ENCODE data around the gene NFU1. TPM values are rescaled to one million over a fixed set of nuclear protein-coding genes. Genes with fewer than 3 reads are reported as not detected.

Gene NFU1
- total RNA-seq, 1 experiment from 2014 or later: 38.2 TPM

- Histone ChIP-seq H3K4me3 (replicated peaks in 1 of 2; ENCODE audit: low read depth in 1 of 2, low read length in 2 of 2) (no peak overlapping the region), H3K9ac (ENCODE audit: low read length) (no peak overlapping the region), H2AFZ (ENCODE audit: low read depth, low read length, poor library complexity, severe bottlenecking) (no peak overlapping the region), H3K9me3 (ENCODE audit: control insufficient read depth in 1 of 2, insufficient read depth in 1 of 2, low read depth in 1 of 2, low read length in 2 of 2) (no peaks in the 10 kb centered on the region), H3K27ac (ENCODE audit: low read depth, low read length) (no peak overlapping the region), H3K4me1 (ENCODE audit: control insufficient read depth in 1 of 2, insufficient read depth in 2 of 2, low read length in 2 of 2) (no peaks in the 10 kb centered on the region), H3K27me3 (ENCODE audit: insufficient read depth, low read length) (no peaks in the 10 kb centered on the region), H3K4me2 (ENCODE audit: low read length) (no peak overlapping the region), H3K79me2 (ENCODE audit: insufficient read depth, low read length) (no peaks in the 10 kb centered on the region), H3K9me2 (ENCODE audit: insufficient read depth) (no peaks in the 10 kb centered on the region), H4K20me1 (ENCODE audit: insufficient read depth) (no peaks in the 10 kb centered on the region), H3K36me3 (ENCODE audit: control insufficient read depth in 1 of 2, insufficient read depth in 2 of 2, low read length in 2 of 2) (no peaks in the 10 kb centered on the region)
- ChIA-PET POLR2A (no interaction called here), CTCF (no interaction called here), RAD21 (ENCODE audit: low non-redundant PET in 1 of 2, low total read pairs in 2 of 2, uncharacterized antibody in 2 of 2, unreplicated experiment in 2 of 2) (no interaction called here)
- DNase-seq (ENCODE audit: low read depth, low spot score) (no peak), ATAC-seq (no peak)
- no peak for TF ChIP-seq YY1 (IDR thresholded peaks at IDR 0.05; ENCODE audit: extremely low read depth, insufficient replicate concordance, low read depth, low read length)
- no peak for TF ChIP-seq EZH2phosphoT487 (IDR thresholded peaks at IDR 0.05; ENCODE audit: borderline replicate concordance)
- no peak for TF ChIP-seq EZH2 (IDR thresholded peaks at IDR 0.05)
- TF ChIP-seq ZNF274 (IDR thresholded peaks at IDR 0.05; ENCODE audit: low read depth, low read length): no peak
- no peak for TF ChIP-seq SP1 (IDR thresholded peaks at IDR 0.05; ENCODE audit: low read depth)
- no peak for TF ChIP-seq CBX3 (IDR thresholded peaks at IDR 0.05; ENCODE audit: low read depth)
- no peak for TF ChIP-seq POLR2A (IDR thresholded peaks at IDR 0.05; ENCODE audit: borderline replicate concordance, extremely low read depth, insufficient read depth, insufficient read length)
- no TSS peak for BruUV-seq (replicated peaks)
- intact Hi-C loops (cut with micrococcal nuclease): no loop called here
Observed at GRCh38 chr2:69453475-69454129, 16.4 kb upstream of the NFU1 start.

GRCh38 chr2:69452687-69453086 lies 15.5 kb upstream of the NFU1 start:
- intact Hi-C loops (cut with micrococcal nuclease): no loop called here
- H3K79me2 ChIP-seq (ENCODE audit: insufficient read depth, low read length): no peaks in the 10 kb centered on the region
- H3K9ac ChIP-seq (ENCODE audit: low read length): no peak overlapping the region
- ChIA-PET RAD21 (ENCODE audit: low non-redundant PET in 1 of 2, low total read pairs in 2 of 2, uncharacterized antibody in 2 of 2, unreplicated experiment in 2 of 2) (no interaction called here), CTCF (no interaction called here), POLR2A (no interaction called here)
- DNase-seq (ENCODE audit: low read depth, low spot score) (no peak), ATAC-seq (no peak)
- no peak overlapping the region for H3K4me2 ChIP-seq (ENCODE audit: low read length)
- no peaks in the 10 kb centered on the region for H3K27me3 ChIP-seq (ENCODE audit: insufficient read depth, low read length)
- no peaks in the 10 kb centered on the region for H3K4me1 ChIP-seq (ENCODE audit: control insufficient read depth in 1 of 2, insufficient read depth in 2 of 2, low read length in 2 of 2)
- BruUV-seq (replicated peaks): no TSS peak
- H3K4me3 ChIP-seq (replicated peaks in 1 of 2; ENCODE audit: low read depth in 1 of 2, low read length in 2 of 2): no peak overlapping the region
- no peak overlapping the region for H2AFZ ChIP-seq (ENCODE audit: low read depth, low read length, poor library complexity, severe bottlenecking)
- H3K36me3 ChIP-seq (ENCODE audit: control insufficient read depth in 1 of 2, insufficient read depth in 2 of 2, low read length in 2 of 2): no peaks in the 10 kb centered on the region
- H3K9me3 ChIP-seq (ENCODE audit: control insufficient read depth in 1 of 2, insufficient read depth in 1 of 2, low read depth in 1 of 2, low read length in 2 of 2): no peaks in the 10 kb centered on the region
- H3K27ac ChIP-seq (ENCODE audit: low read depth, low read length): no peak overlapping the region
- no peaks in the 10 kb centered on the region for H4K20me1 ChIP-seq (ENCODE audit: insufficient read depth)
- H3K9me2 ChIP-seq (ENCODE audit: insufficient read depth): no peaks in the 10 kb centered on the region
- TF ChIP-seq ZFX (IDR thresholded peaks at IDR 0.05) (no peak), YY1 (IDR thresholded peaks at IDR 0.05; ENCODE audit: extremely low read depth, insufficient replicate concordance, low read depth, low read length) (no peak), EZH2 (IDR thresholded peaks at IDR 0.05) (no peak), SIN3A (IDR thresholded peaks at IDR 0.05; ENCODE audit: low read depth) (no peak), EGR1 (IDR thresholded peaks at IDR 0.05; ENCODE audit: low read depth) (no peak), ELF1 (IDR thresholded peaks at IDR 0.05; ENCODE audit: borderline replicate concordance, low read depth) (no peak), POLR2A (IDR thresholded peaks at IDR 0.05; ENCODE audit: borderline replicate concordance, extremely low read depth, insufficient read depth, insufficient read length) (no peak), CEBPB (IDR thresholded peaks at IDR 0.05; ENCODE audit: low read depth) (no peak), CTCF (IDR thresholded peaks at IDR 0.05 in 2 of 3, conservative IDR thresholded peaks at IDR 0.05 in 1 of 3; ENCODE audit: borderline replicate concordance in 1 of 3, insufficient read depth in 1 of 3, low read depth in 2 of 3, low read length in 2 of 3) (no peak), FOSL1 (IDR thresholded peaks at IDR 0.05; ENCODE audit: low read depth) (no peak), EZH2phosphoT487 (IDR thresholded peaks at IDR 0.05; ENCODE audit: borderline replicate concordance) (no peak), TCF7L2 (IDR thresholded peaks at IDR 0.05; ENCODE audit: borderline replicate concordance, extremely low read depth, insufficient read depth, insufficient read length) (no peak), POLR2AphosphoS5 (IDR thresholded peaks at IDR 0.05; ENCODE audit: low read depth, low read length) (no peak), CBX3 (IDR thresholded peaks at IDR 0.05; ENCODE audit: low read depth) (no peak)
